DOHH2 (cell line): ENCODE data around the gene SMC1B.

Experiments
- CTCF ChIP-seq: fragments of 200-600 bp; sonication (generic); IDR thresholded peaks from one replicate; pipeline ENCODE4 v1.5.1; 2014; ENCODE audit warnings: antibody characterized with exemption, mild to moderate bottlenecking, low read depth, low read length; ENCODE audit not compliant: poor library complexity, severe bottlenecking
- EZH2phosphoT487 ChIP-seq: fragments of 200-600 bp; sonication (generic); IDR thresholded peaks from 2 replicates; pipeline ENCODE4 v1.6.1; 2017; ENCODE audit warnings: borderline replicate concordance, mild to moderate bottlenecking, antibody characterized with exemption, low read length, moderate library complexity, mixed read lengths

GRCh38 chr22:45314786-45315185 is 98.6 kb downstream of the SMC1B start:
- TF ChIP-seq CTCF (no peak), EZH2phosphoT487 (no peak)
